GM21529 (cell line): Measurements from ENCODE around the gene TMEM259.

Experiments used
- ATAC-seq: cut with Tn5 transposase; IDR thresholded peaks from one replicate; pipeline ENCODE4 v1.9.1; 2021; ENCODE audit not compliant: unreplicated experiment

TMEM259 gene

GRCh38 chr19:1055886-1056620 is 35.1 kb upstream of the TMEM259 start:
- ATAC-seq, result no peak

GRCh38 chr19:1055028-1055425 is 34.1 kb upstream of the TMEM259 start:
- no peak for ATAC-seq

- no peak for ATAC-seq
Observed at GRCh38 chr19:1054102-1055027, 33.4 kb upstream of the TMEM259 start.

- ATAC-seq, result no peak
Observed at GRCh38 chr19:1053176-1054101, 32.5 kb upstream of the TMEM259 start.

GRCh38 chr19:1052349-1052975 is 31.5 kb upstream of the TMEM259 start:
- no peak for ATAC-seq

- ATAC-seq, result no peak
Observed at GRCh38 chr19:1051791-1052190, 30.9 kb upstream of the TMEM259 start.

GRCh38 chr19:1050989-1051788 is 30.3 kb upstream of the TMEM259 start:
- ATAC-seq, result no peak

- no peak for ATAC-seq
Observed at GRCh38 chr19:1049800-1050199, 28.9 kb upstream of the TMEM259 start.

- no peak for ATAC-seq
Observed at GRCh38 chr19:1049106-1049505, 28.2 kb upstream of the TMEM259 start.

GRCh38 chr19:1047696-1048147 is 26.8 kb upstream of the TMEM259 start:
- ATAC-seq, result no peak

GRCh38 chr19:1046836-1047695 is 26.1 kb upstream of the TMEM259 start:
- ATAC-seq, result no peak

- ATAC-seq, result no peak
Observed at GRCh38 chr19:1046117-1046626, 25.2 kb upstream of the TMEM259 start.

GRCh38 chr19:1045247-1045603 is 24.3 kb upstream of the TMEM259 start:
- ATAC-seq, result no peak

GRCh38 chr19:1042689-1043511 is 22.0 kb upstream of the TMEM259 start:
- no peak for ATAC-seq

- no peak for ATAC-seq
Observed at GRCh38 chr19:1041835-1042685, 21.1 kb upstream of the TMEM259 start.

GRCh38 chr19:1041272-1041834 is 20.4 kb upstream of the TMEM259 start:
- no peak for ATAC-seq
